Islet precursor cell (in vitro differentiated cells): ENCODE data around the gene BATF3.

ENCODE experiments used
- DNase-seq: peaks from one replicate; pipeline ENCODE4 v3.0.0-alpha.2; 2018

BATF3 gene

DNA sequence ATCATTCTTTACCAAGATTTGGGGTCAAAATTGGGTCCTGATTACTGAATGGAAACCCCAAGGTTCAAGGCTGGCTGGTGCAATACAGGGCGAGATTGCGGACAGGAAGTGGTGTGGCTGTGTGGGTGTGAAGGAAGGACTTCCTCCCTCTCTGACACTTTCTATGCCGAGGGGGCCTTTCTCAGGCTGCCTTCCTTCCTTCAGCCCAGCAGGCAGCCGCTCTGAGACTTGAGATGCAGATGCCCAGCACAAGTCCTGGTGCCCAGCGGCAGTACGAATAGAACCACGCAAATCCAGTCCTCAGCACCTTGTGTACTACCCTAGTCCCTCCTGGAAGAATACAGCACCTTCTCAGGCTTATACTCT lies 16.3 kb downstream of the BATF3 start:
- DNase-seq: no peak

DNA sequence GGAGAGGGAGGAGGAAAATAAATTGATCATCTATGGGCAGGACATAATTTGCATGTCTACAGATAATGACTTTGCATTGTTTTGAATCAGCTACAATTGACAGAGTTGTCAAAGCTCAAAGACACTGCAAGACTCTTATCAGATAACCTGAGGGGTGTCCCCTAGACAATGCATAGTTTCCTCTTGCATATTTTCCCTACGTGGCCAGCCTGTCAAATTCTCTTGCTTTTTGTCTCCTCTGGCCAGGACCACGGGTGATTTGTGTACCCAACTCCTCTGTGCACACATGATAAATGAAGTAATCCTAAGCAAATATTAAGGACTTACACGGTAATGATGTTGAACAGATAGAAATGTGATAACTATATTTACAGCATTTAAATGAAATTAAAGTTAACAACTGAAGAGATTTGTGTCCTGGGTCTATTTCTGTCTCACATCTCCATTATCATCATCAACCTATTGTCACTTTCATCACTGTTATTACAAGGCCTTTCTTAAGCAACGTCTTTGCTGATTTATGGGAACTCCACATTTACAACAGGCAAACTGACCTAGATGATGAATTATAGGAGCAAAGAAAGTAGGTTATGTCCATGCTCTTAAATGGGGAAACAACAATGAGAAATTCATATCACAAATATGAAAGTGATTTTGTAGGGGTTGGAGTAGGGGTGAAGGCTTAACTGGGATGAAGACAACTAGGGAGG lies 18.8 kb downstream of the BATF3 start:
- no peak for DNase-seq

- no peak for DNase-seq
Measured at GRCh38 chr1:212678456-212679410, 20.9 kb downstream of the BATF3 start.

- DNase-seq: no peak
Measured at GRCh38 chr1:212677573-212677972, 22.1 kb downstream of the BATF3 start.

DNA sequence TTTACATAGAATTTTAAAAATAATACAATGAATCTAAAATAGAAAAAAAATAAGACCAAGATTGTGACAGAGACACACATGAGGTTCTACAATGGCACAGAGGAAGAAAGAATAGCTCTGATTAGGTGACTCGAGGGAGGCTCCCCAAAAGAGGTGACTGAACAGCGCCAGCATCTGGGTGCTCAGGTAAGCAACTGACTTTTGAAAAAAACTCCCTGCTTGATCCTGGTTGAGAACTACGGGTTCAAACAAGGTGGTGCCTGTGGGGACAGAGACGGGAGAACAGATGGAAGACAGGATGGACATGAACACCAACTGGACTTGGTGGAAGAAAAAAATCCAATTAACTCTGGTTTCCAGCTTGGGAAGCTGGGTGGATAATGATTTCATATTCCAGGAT lies 22.5 kb downstream of the BATF3 start:
- no peak for DNase-seq

- no peak for DNase-seq
Measured at GRCh38 chr1:212675675-212676074, 24.0 kb downstream of the BATF3 start.

DNA sequence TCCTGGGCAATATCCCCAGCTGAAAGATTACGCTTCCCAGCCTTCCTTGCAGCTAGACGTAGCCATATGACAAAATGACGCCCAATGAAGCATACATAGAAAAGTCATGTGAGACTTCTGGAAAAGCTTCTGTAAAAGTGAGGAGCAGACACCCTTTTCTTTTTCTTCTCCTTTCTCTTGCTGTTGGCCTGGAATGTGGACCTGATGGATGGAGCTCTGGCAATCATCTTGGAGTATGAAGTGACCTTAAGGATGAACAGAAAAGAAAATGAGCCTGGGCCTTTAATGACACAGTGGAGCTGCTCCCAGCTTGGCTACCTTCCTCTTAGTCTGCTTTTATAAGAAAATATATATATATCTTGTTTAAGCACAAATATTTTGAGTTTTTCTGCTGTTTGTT lies 24.8 kb downstream of the BATF3 start:
- DNase-seq: no peak

GRCh38 chr1:212671342-212672031 lies 28.2 kb downstream of the BATF3 start:
- peak; percentile 95 for DNase-seq

- no peak for DNase-seq
Measured at GRCh38 chr1:212670882-212671281, 28.8 kb downstream of the BATF3 start.

DNA sequence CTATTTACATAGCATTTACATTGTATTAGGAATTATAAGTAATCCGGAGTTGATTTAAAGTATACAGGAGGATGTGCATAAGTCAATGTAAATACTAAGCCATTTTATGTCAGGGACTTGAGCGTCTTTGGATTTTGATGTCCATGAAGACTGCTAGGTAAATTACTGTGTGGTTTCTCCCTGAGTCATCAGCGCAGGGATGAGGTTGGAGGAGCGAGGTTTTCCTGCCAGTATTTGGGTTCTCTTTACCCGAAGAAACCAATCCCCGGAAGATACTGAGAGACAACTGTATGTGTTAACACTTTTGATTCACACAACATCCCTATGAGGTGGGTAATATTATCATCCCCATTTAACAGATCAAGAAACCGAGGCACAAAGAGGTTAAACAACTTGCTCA lies 29.3 kb downstream of the BATF3 start:
- DNase-seq: peak; percentile 37

DNA sequence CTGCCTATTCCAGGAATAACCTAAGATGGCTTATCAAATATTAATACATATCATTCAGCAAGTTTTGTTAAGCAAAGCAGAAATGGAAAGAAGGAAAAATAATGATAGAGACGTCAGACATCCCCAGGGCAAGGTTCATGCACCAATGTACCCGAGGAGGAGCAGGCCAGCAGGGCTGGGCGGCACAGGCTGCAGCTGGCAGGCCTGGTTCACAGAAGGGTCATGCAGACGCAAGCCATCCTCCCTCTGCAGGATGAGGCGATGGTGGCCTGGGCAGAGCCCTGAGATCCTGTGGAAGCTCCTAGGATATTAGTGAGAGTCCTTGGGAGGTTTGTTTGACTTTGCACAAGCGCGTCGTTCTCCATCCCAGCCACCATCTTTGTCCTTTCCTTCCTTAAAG lies 30.0 kb downstream of the BATF3 start:
- peak; percentile 49 for DNase-seq

DNA sequence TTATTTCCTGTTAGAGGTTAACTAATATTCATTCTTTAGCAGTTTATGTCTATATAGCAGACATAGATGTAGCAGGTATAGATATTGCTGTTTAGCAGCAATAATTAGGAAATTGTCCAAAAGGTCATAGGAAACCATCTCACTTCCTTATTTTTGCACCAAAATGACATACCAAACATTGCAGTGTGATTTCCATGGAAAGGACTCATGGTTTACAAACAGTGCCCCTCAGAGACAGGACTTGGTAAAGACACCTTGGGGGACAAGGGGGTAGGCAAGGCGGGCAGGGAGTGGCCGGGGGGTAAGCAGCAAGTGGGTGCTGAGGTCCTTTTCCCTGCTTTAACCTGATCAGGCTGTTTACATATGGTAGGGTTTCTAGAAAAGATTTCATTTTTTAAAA lies 30.5 kb downstream of the BATF3 start:
- peak; percentile 62 for DNase-seq

- peak; percentile 33 for DNase-seq
Measured at GRCh38 chr1:212668477-212668876, 31.2 kb downstream of the BATF3 start.

GRCh38 chr1:212667223-212668139 lies 32.2 kb downstream of the BATF3 start:
- DNase-seq: peak; percentile 94

GRCh38 chr1:212666116-212666775 lies 33.4 kb downstream of the BATF3 start:
- DNase-seq: peak; percentile 55

DNA sequence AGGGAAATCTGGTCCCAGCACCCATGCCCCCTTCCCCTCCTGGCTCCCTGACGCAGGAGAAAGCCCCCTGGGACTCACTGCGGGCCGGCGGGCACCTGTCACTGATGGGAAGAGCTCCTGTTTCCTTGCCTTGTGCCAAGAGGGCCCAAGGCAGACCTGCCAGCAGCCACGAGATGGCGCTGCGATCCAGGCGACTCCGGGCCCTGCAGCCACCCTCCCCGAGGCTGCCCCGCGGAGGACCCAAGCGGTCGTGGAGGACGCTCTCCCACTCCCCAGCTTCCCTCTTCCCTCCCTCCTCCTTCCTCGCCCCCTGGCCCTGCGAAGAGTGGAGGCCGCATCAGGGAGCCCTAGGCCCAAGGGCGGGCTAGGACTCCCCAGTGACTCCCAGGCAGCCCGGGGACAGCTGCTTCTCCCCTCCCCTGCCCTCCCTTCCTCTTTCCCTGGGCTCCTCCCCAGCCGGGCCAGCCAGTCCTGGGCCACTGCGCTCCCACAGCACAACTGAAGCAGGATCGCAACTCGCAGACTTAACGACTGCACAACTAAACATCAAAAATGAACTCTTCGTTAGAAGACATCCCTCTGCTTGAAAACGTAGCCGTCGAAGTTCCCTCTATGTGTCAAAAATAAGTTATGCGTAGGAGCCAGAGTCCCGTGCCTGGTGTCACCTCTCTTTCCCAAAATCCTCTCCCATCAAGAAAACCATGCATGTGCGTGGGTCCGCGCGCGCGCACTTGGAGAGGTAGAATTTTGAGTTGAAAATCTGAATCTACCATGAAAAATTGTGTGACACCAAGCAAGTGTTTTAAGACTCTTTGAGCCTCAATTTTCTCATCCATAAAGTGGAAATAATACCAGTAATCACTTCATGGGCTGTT lies 34.2 kb downstream of the BATF3 start:
- DNase-seq: peak; percentile 93

- DNase-seq: peak; percentile 26
Measured at GRCh38 chr1:212664409-212665199, 35.0 kb downstream of the BATF3 start.

DNA sequence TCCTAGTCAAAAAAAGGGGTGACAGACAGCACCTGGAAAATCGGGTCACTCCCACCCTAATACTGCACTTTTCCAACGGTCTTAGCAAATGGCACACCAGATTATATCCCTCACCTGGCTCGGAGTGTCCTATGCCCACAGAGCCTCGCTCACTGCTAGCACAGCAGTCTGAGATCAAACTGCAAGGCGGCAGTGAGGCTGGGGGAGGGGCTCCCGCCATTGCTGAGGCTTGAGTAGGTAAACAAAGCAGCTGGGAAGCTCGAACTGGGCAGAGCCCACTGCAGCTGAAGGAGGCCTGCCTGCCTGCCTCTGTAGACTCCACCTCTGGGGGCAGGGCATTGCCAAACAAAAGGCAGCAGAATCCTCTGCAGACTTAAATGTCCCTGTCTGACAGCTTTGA lies 41.4 kb downstream of the BATF3 start:
- peak; percentile 30 for DNase-seq

GRCh38 chr1:212656730-212657129 lies 42.9 kb downstream of the BATF3 start:
- peak; percentile 30 for DNase-seq
